AG04450 (cell line): Measurements from ENCODE around the gene NTN4. TPM values are rescaled to one million over a fixed set of nuclear protein-coding genes. Genes with fewer than 3 reads are reported as not detected.
A peak's percentile ranks its signal among the peaks of the same experiment; 100 is the strongest.

ENCODE experiments used
- CTCF ChIA-PET: fragments of 300-600, 350-600 bp; formaldehyde crosslinking; extraction: SDS; loops from one replicate; lab custom pipeline; 2022; ENCODE audit warnings: antibody characterized with exemption, inconsistent platforms; lab: Charles Lee
- POLR2A ChIA-PET: fragments of 350-600 bp; formaldehyde crosslinking; extraction: SDS; loops from one replicate; lab custom pipeline; 2021; ENCODE audit warnings: antibody characterized with exemption, inconsistent platforms; lab: Yijun Ruan, JAX
- DNase-seq: peaks from one replicate; pipeline ENCODE4 v3.0.0-alpha.2; 2011; ENCODE audit warnings: low read depth, low spot score
- H3K27ac ChIP-seq: one replicate; pipeline ENCODE4 v1.5.1; 2012; ENCODE audit warnings: low read depth, low read length, control low read depth
- H3K27me3 ChIP-seq: one replicate; pipeline ENCODE4 v1.6.0; 2012; ENCODE audit warnings: low read length; ENCODE audit not compliant: control insufficient read depth, insufficient read depth
- H3K4me3 ChIP-seq: 2 replicates; pipeline ENCODE4 v1.5.1; 2011; ENCODE audit warnings: mild to moderate bottlenecking, low read depth, low read length, control low read depth
- H3K9me3 ChIP-seq: 2 replicates; pipeline ENCODE4 v1.5.1; 2012; ENCODE audit warnings: low read length; ENCODE audit not compliant: control insufficient read depth, insufficient read depth
- CTCF ChIP-seq: IDR thresholded peaks from 2 replicates; pipeline ENCODE4 v1.5.1; 2011; ENCODE audit warnings: low read depth, low read length, control low read depth, inconsistent platforms
- polyA plus RNA-seq: library from polyadenylated mRNA; depleted of rRNA; stranded (reverse); fragments of >200 nt; gene quantifications from 2 replicates; pipeline ENCODE4 v1.2.3, GENCODE V29; 2011

Gene NTN4
- polyA plus RNA-seq, 1 experiment, result 132 TPM

GRCh38 chr12:95836185-95836609, 45.6 kb upstream of the NTN4 start:
- peak overlapping the region; percentile 4 for H3K27ac ChIP-seq
- DNase-seq, result no peak
- H3K9me3 ChIP-seq, result no peaks in the 10 kb centered on the region
- no peaks in the 10 kb centered on the region for H3K27me3 ChIP-seq
- CTCF ChIA-PET, result interaction anchor here (0.7 to 0.9 kb wide), 4 partner anchors 12 to 265 kb away, joined by 3 to 4 read pairs (median 3); no protein-coding TSS in a partner anchor
- POLR2A ChIA-PET, result no interaction called here
- no peak for TF ChIP-seq CTCF
- no peak overlapping the region; the same call in 1 of the 2 replicates for H3K4me3 ChIP-seq

- no peak for DNase-seq
- CTCF ChIA-PET, result interaction anchor here (1.5 kb wide), 1 partner anchor 14 kb away, joined by 8 read pairs; no protein-coding TSS in a partner anchor
- POLR2A ChIA-PET, result no interaction called here
- H3K4me3 ChIP-seq, result no peak overlapping the region
- no peaks in the 10 kb centered on the region for H3K9me3 ChIP-seq
- no peak overlapping the region for H3K27ac ChIP-seq
- TF ChIP-seq CTCF, result no peak
- H3K27me3 ChIP-seq, result no peaks in the 10 kb centered on the region
Observed at GRCh38 chr12:95834572-95834971, 44.0 kb upstream of the NTN4 start.

- H3K4me3 ChIP-seq, result no peak overlapping the region
- POLR2A ChIA-PET, result no interaction called here
- TF ChIP-seq CTCF, result no peak
- H3K27ac ChIP-seq, result no peak overlapping the region
- H3K9me3 ChIP-seq, result no peaks in the 10 kb centered on the region
- CTCF ChIA-PET, result no interaction called here
- DNase-seq, result no peak
- no peaks in the 10 kb centered on the region for H3K27me3 ChIP-seq
Observed at GRCh38 chr12:95830335-95831089, 39.9 kb upstream of the NTN4 start.

- ChIA-PET CTCF (interaction anchor here (1.1 to 1.7 kb wide), 2 partner anchors 19 to 254 kb away, joined by 3 to 4 read pairs; no protein-coding TSS in a partner anchor), POLR2A (no interaction called here)
- Histone ChIP-seq H3K27ac (no peak overlapping the region), H3K4me3 (no peak overlapping the region), H3K9me3 (no peaks in the 10 kb centered on the region), H3K27me3 (no peaks in the 10 kb centered on the region)
- no peak for TF ChIP-seq CTCF
- no peak for DNase-seq
Observed at GRCh38 chr12:95829395-95829794, 38.8 kb upstream of the NTN4 start.

- peak; percentile 23 for DNase-seq
- CTCF ChIA-PET, result interaction anchor here (0.5 to 1.0 kb wide), 5 partner anchors 11 to 267 kb away, joined by 3 to 6 read pairs (median 3); no protein-coding TSS in a partner anchor
- no peak overlapping the region for H3K4me3 ChIP-seq
- POLR2A ChIA-PET, result no interaction called here
- no peaks in the 10 kb centered on the region for H3K9me3 ChIP-seq
- TF ChIP-seq CTCF, result peak; percentile 65
- no peak overlapping the region for H3K27ac ChIP-seq
- peaks cover 5% of the 10 kb centered on the region for H3K27me3 ChIP-seq
Observed at GRCh38 chr12:95820096-95820703, 29.6 kb upstream of the NTN4 start.
